ENCODE measurements around the gene MYO5B. TPM values are rescaled to one million over a fixed set of nuclear protein-coding genes. Genes with fewer than 3 reads are reported as not detected.

The MYO5B gene
- total RNA-seq, 1 experiment from 2014 or later: 32.1 TPM

DNA sequence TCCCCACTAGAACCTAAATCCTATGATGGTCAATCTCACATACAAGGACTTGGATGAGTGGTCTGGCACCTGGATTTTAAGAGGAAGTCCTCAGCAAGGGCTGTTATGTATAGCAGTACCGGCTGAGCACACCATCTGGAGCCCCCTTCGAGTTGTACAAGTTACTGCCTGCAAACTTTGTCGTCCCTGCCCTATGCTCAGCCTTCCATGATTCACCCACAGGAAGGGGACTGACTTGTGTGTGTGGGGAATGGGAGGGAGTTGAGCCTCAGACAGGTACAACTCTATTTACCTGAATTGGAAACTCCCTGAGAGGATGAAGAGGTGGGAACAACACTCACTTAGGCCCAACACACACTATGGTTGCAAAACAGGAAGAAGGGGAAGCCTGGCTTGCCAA, 186.6 kb downstream of the MYO5B start:
- CTCF ChIA-PET: no interaction called here

DNA sequence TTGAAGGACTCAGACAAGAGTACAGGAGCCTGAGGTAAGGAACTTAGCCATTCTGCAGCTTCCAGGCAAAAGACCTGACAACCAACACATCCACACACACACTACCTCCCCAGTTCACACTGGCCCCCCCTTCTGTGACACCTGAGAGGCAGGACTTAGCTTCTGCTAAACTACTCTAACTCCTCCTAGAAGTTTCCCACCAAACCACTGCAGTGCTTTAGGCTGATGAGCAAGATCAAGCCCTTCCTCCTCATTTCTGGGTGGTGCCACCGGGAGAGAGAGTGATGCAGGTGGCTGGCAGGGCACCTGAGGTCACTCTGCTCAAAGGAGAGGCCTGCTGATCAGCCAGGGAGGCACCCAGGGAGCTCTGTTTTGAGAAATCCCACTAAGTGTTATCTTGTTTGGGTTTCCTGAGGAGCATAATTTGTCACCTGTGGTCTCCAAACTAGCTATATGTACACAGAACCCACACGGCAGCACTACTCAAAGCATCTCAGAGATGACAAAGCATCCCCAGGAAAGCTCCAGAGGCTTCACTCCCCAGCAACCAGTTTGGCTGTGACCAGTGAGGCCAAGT, 188.4 kb downstream of the MYO5B start:
- Histone ChIP-seq H3K4me2 (ENCODE audit: low read length) (no peak overlapping the region), H3K4me3 (replicated peaks in 1 of 2; ENCODE audit: low read depth in 1 of 2, low read length in 2 of 2) (no peak overlapping the region), H2AFZ (ENCODE audit: low read depth, low read length, poor library complexity, severe bottlenecking) (no peak overlapping the region), H3K4me1 (ENCODE audit: control insufficient read depth in 1 of 2, insufficient read depth in 2 of 2, low read length in 2 of 2) (peaks cover 4 to 20% of the 10 kb centered on the region in 2 experiments), H3K9me2 (ENCODE audit: insufficient read depth) (no peaks in the 10 kb centered on the region), H3K36me3 (ENCODE audit: control insufficient read depth in 1 of 2, insufficient read depth in 2 of 2, low read length in 2 of 2) (no peaks in the 10 kb centered on the region), H3K27ac (ENCODE audit: low read depth, low read length) (no peak overlapping the region), H3K27me3 (ENCODE audit: insufficient read depth, low read length) (no peaks in the 10 kb centered on the region), H3K9ac (ENCODE audit: low read length) (no peak overlapping the region), H3K79me2 (ENCODE audit: insufficient read depth, low read length) (no peaks in the 10 kb centered on the region), H4K20me1 (ENCODE audit: insufficient read depth) (no peaks in the 10 kb centered on the region), H3K9me3 (ENCODE audit: control insufficient read depth in 1 of 2, insufficient read depth in 1 of 2, low read depth in 1 of 2, low read length in 2 of 2) (no peaks in the 10 kb centered on the region)
- ATAC-seq (no peak), DNase-seq (ENCODE audit: low read depth, low spot score) (no peak)
- intact Hi-C loops (cut with micrococcal nuclease): no loop called here
- ChIA-PET CTCF (interaction anchor here (1.4 kb wide), 1 partner anchor 197 kb away, joined by 3 read pairs; no protein-coding TSS in a partner anchor), RAD21 (ENCODE audit: low non-redundant PET in 1 of 2, low total read pairs in 2 of 2, uncharacterized antibody in 2 of 2, unreplicated experiment in 2 of 2) (interaction anchor here in 1 of 2 experiments (0.6 kb wide), 1 partner anchor 49 kb away, joined by 3 read pairs; no protein-coding TSS in a partner anchor), POLR2A (no interaction called here)
- BruUV-seq (replicated peaks): no TSS peak
- no peak for TF ChIP-seq ELF1 (IDR thresholded peaks at IDR 0.05; ENCODE audit: borderline replicate concordance, low read depth)
- TF ChIP-seq SRF (IDR thresholded peaks at IDR 0.05; ENCODE audit: low read depth): no peak
- TF ChIP-seq SP1 (IDR thresholded peaks at IDR 0.05; ENCODE audit: low read depth): no peak
- TF ChIP-seq, protein P1, sequence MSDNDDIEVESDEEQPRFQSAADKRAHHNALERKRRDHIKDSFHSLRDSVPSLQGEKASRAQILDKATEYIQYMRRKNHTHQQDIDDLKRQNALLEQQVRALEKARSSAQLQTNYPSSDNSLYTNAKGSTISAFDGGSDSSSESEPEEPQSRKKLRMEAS (IDR thresholded peaks at IDR 0.05): no peak
- no peak for TF ChIP-seq ZFX (IDR thresholded peaks at IDR 0.05)
- TF ChIP-seq ZNF274 (IDR thresholded peaks at IDR 0.05; ENCODE audit: low read depth, low read length): no peak
- TF ChIP-seq RAD21 (IDR thresholded peaks at IDR 0.05; ENCODE audit: low read depth): no peak
- TF ChIP-seq EZH2phosphoT487 (IDR thresholded peaks at IDR 0.05; ENCODE audit: borderline replicate concordance): no peak
- no peak for TF ChIP-seq TCF7L2 (IDR thresholded peaks at IDR 0.05; ENCODE audit: borderline replicate concordance, extremely low read depth, insufficient read depth, insufficient read length)
- no peak for TF ChIP-seq YY1 (IDR thresholded peaks at IDR 0.05; ENCODE audit: extremely low read depth, insufficient replicate concordance, low read depth, low read length)
- no peak for TF ChIP-seq ATF3 (IDR thresholded peaks at IDR 0.05)
- TF ChIP-seq FOSL1 (IDR thresholded peaks at IDR 0.05; ENCODE audit: low read depth): no peak
- TF ChIP-seq CEBPB (IDR thresholded peaks at IDR 0.05; ENCODE audit: low read depth): no peak
- TF ChIP-seq EZH2 (IDR thresholded peaks at IDR 0.05): no peak
- TF ChIP-seq, protein P2, sequence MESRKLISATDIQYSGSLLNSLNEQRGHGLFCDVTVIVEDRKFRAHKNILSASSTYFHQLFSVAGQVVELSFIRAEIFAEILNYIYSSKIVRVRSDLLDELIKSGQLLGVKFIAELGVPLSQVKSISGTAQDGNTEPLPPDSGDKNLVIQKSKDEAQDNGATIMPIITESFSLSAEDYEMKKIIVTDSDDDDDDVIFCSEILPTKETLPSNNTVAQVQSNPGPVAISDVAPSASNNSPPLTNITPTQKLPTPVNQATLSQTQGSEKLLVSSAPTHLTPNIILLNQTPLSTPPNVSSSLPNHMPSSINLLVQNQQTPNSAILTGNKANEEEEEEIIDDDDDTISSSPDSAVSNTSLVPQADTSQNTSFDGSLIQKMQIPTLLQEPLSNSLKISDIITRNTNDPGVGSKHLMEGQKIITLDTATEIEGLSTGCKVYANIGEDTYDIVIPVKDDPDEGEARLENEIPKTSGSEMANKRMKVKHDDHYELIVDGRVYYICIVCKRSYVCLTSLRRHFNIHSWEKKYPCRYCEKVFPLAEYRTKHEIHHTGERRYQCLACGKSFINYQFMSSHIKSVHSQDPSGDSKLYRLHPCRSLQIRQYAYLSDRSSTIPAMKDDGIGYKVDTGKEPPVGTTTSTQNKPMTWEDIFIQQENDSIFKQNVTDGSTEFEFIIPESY (IDR thresholded peaks at IDR 0.05; ENCODE audit: extremely low read depth, insufficient replicate concordance, low read length): no peak

More for the DNA sequence above, 186.6 kb downstream of the MYO5B start:
- no peak overlapping the region for H3K4me2 ChIP-seq (ENCODE audit: low read length)
- ChIA-PET RAD21 (ENCODE audit: low non-redundant PET in 1 of 2, low total read pairs in 2 of 2, uncharacterized antibody in 2 of 2, unreplicated experiment in 2 of 2) (no interaction called here), POLR2A (no interaction called here)
- no peak overlapping the region for H3K4me3 ChIP-seq (replicated peaks in 1 of 2; ENCODE audit: low read depth in 1 of 2, low read length in 2 of 2)
- H2AFZ ChIP-seq (ENCODE audit: low read depth, low read length, poor library complexity, severe bottlenecking): no peak overlapping the region
- H3K9me2 ChIP-seq (ENCODE audit: insufficient read depth): no peaks in the 10 kb centered on the region
- H3K9ac ChIP-seq (ENCODE audit: low read length): no peak overlapping the region
- DNase-seq (ENCODE audit: low read depth, low spot score) (no peak), ATAC-seq (no peak)
- H3K27ac ChIP-seq (ENCODE audit: low read depth, low read length): no peak overlapping the region
- no peaks in the 10 kb centered on the region for H3K79me2 ChIP-seq (ENCODE audit: insufficient read depth, low read length)
- BruUV-seq (replicated peaks): no TSS peak
- H4K20me1 ChIP-seq (ENCODE audit: insufficient read depth): no peaks in the 10 kb centered on the region
- TF ChIP-seq POLR2AphosphoS5 (IDR thresholded peaks at IDR 0.05; ENCODE audit: low read depth, low read length): no peak
- H3K9me3 ChIP-seq (ENCODE audit: control insufficient read depth in 1 of 2, insufficient read depth in 1 of 2, low read depth in 1 of 2, low read length in 2 of 2): no peaks in the 10 kb centered on the region
- H3K4me1 ChIP-seq (ENCODE audit: control insufficient read depth in 1 of 2, insufficient read depth in 2 of 2, low read length in 2 of 2): peaks cover 0 to 12% of the 10 kb centered on the region in 2 experiments; a peak in 1 of 4 replicates
- no peaks in the 10 kb centered on the region for H3K36me3 ChIP-seq (ENCODE audit: control insufficient read depth in 1 of 2, insufficient read depth in 2 of 2, low read length in 2 of 2)
- intact Hi-C loops (cut with micrococcal nuclease): loop anchor here (2.0 kb wide), 1 partner anchor 196 kb away; no protein-coding TSS in a partner anchor
- no peaks in the 10 kb centered on the region for H3K27me3 ChIP-seq (ENCODE audit: insufficient read depth, low read length)
